GM19467 (cell line): Measurements from ENCODE around the gene MTUS2.

Experiments used
- ATAC-seq: cut with Tn5 transposase; IDR thresholded peaks from one replicate; pipeline ENCODE4 v1.9.1; 2021; ENCODE audit warnings: mild to moderate bottlenecking, moderate library complexity; ENCODE audit not compliant: unreplicated experiment

Gene MTUS2

GRCh38 chr13:29103065-29103800 lies 283.1 kb downstream of the MTUS2 start:
- no peak for ATAC-seq

DNA sequence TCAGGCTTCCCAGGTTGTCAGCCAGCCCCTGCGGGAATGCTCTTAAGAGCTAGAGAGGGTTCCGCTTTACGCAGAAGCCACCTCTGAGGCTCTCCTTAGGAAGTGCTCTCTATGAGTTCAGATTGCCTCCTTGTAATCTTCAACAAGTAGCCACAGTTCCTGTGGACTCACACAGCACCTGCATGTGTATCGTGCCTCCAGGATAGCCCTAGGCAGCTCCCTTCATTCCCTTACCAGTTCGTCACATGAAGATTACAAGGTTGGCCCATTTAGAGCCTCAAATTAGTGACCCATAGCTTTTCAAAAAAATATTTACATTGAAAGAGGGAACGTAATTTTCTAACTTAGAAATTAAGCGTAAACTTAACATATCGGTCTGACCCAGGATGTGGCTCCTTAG lies 284.3 kb downstream of the MTUS2 start:
- ATAC-seq, result no peak

DNA sequence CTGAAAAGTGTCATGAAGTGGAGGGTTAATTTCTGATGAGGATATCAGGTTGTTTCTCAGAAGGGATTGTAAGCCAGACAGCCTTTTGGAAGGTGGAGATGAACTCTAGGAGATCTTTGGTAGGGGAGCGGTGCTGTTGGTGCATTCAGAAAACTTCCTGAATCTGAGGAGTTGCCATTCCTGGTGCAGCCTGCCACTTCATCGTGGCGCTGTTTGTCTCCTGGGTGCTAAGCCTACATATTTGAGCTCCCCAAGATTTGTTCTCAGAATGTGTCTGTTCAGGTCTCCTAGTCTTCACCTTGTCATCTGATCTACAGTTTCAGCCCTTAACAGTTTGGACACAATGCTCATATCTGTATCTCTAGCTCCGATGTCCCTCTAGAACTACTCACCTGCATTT lies 285.6 kb downstream of the MTUS2 start:
- ATAC-seq, result no peak

- ATAC-seq, result no peak
These were observed 286.5 kb downstream of the MTUS2 start for GRCh38 chr13:29106651-29107050.

- ATAC-seq, result no peak
These were observed 288.1 kb downstream of the MTUS2 start for GRCh38 chr13:29108068-29108786.

DNA sequence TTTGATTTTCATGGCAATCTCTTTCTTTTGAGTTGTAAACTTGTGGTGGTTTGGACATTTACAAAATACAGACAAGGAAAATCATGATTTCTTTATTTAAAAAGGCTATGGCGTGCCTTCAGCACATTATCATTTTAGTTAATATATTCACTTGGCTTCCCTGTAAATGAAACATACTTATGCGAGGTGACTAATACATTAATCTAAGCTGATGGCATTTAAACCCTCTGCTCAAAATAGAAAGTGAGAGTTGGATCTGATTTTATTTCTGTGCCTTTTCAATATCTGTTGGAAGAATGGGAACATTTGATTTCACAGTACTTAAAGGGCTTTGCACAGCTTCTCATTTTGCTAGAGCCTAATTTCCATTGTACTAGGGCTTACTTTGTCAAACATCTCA lies 289.8 kb downstream of the MTUS2 start:
- ATAC-seq, result no peak

DNA sequence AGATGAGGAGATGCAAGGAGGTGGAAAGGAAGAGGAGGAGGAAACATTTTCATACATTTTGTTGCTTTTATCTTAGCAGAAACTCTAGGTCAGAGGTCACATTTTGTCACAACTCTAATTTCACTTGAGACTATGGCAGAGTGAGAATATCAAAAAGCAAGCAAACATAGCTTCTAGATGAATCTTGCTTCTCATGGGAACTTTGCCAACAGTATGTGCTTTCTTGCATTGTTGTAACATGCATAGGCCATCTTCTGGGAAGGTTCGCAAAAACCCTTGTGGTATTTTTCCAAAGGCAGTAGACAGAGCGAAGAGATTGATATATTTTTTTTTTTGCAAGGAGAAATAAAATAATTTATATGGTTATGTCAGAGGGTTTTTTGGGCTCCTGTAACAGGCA lies 291.3 kb downstream of the MTUS2 start:
- ATAC-seq, result no peak

DNA sequence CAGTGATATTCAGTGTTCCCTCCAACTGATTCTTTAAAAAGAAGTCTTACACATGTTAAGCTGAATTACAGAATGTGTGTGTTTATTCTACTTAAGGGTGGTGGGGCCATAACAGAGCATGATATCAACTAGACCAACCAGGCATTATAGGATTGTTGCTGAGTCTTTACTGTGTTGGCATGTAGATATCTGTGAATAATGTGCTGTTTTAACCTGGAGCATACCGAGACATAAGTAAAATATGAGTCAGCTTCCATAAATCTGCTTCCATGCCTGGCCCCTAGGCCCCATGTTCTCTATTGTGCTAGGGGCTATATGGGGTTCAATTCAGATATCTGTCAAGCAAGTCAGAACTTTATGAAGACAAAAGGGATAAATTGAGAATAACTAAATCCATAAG lies 295.7 kb downstream of the MTUS2 start:
- ATAC-seq, result no peak

GRCh38 chr13:29117663-29118062 lies 297.5 kb downstream of the MTUS2 start:
- no peak for ATAC-seq

GRCh38 chr13:29118471-29118870 lies 298.3 kb downstream of the MTUS2 start:
- ATAC-seq, result no peak

DNA sequence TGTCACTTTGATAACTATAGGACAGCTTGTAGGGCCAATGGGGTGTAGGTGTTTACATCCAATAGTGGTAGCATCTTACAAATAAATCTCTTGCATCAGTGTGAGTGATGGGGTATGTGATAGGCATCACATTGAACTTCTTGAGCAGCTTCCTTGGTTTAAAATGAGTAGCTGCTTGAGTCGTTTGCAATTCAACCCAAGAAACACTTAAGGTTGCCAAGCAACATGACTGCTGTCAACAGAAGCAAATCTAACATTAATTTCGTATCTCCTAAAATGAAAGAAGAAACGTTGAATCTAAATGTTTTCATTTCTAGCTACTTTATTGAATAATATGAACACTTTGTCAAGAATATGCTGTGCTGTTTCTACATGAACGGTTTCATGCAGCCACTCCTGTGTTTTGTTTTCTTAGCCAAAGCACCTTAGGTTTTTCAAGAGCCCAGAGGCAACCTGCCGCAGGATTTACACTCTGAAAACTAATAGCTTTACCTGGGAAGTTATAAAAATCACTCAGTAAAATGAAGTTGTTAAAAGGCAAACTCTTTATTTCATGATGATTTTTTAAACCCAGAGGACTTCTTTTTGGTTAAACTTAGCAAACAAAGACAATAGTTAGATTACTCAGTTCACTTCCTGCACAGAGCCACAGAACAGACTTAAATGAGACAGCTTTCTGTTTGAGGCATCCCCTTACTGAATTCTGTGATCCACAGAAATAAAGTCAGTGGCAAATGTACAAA lies 305.2 kb downstream of the MTUS2 start:
- ATAC-seq, result no peak

DNA sequence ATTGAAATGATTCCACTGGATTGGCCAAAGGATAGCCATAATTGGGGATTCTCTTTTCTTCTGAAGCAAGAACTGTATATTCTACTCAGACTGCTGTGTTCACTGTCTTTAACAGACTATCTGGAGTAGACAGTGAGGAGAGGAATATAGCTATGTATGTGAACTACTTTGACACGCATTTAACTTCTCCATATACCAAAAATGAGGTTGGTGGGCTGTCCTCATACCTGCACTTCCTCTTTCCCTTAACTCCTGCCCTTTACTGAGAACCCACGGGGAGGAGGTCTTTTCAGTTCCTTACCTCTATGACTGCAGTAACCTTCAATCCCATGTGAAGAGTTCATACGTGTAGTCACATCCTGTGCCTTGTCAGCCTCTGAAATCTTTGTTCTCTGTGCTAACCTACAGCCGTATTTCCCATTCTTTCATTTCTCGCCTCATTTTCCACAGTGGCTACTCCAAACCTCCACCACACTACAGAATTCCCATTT lies 305.8 kb downstream of the MTUS2 start:
- ATAC-seq, result no peak

DNA sequence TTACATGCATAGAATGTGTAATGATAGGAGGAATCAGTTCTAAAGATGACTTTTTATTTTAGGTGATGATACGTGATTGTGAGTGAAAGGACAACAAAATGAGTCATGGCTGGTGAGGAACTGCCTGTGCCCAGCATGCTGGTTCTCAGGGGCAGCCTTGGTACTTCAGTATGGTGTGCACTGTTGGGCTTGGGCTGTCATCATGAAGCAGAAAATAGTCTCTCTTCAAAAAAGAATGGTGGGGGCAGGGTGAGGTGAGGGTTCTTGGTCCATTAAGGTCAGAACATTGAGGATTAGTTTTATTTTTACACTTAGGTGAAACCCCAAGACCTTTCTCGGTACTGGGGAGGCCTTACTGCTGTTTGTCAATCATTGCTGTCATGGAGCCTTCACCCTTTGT lies 309.5 kb downstream of the MTUS2 start:
- no peak for ATAC-seq

- ATAC-seq, result no peak
These were observed 311.0 kb downstream of the MTUS2 start for GRCh38 chr13:29131159-29131558.

- ATAC-seq, result no peak
These were observed 311.9 kb downstream of the MTUS2 start for GRCh38 chr13:29131881-29132668.

DNA sequence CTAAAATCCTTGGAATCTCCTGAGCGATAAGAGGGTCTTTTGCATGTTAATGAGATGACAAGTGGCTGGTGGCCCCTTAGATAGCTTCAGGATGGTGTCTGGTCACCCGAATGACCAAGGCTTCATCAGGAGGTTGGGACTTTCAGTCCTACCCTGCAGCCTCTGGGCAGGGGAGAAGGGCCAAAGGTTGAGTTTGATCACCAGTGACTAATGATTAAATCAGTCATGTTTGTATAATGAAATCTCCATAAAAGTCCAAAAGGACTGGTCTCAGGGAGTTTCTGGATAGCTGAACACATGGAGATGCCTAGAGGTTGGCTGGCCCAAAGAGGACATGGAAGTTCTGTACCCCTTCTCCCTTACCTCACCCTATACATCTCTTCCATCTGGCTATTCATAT lies 316.2 kb downstream of the MTUS2 start:
- no peak for ATAC-seq

- no peak for ATAC-seq
These were observed 316.9 kb downstream of the MTUS2 start for GRCh38 chr13:29137016-29137415.

GRCh38 chr13:29137995-29138394 lies 317.9 kb downstream of the MTUS2 start:
- no peak for ATAC-seq

GRCh38 chr13:29140277-29140676 lies 320.1 kb downstream of the MTUS2 start:
- no peak for ATAC-seq

- no peak for ATAC-seq
These were observed 323.7 kb downstream of the MTUS2 start for GRCh38 chr13:29143847-29144246.

DNA sequence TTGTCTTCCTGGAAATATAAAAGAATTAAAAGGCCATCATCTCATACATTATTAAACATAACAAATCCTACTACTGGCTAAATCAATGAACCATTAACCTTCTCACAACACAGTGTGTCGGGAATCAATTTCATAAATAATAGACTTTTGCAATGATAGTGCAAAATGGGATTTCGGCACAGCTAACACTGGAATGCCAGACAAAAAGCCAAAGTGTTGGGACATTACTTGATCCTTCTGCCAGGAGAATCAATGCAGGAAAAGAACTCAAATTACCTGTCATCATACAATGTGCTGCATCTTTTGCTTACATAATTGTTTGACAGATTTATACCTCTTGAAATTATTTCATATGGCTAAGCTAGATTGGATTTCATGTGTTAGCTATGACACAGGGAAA lies 334.3 kb downstream of the MTUS2 start:
- no peak for ATAC-seq
